ENCODE results near the gene PPP1R37.

PPP1R37 gene

GRCh38 chr19:45094137-45094536, 1.2 kb downstream of the PPP1R37 start:
- H3K4me3 ChIP-seq (ENCODE audit: low read depth, low read length), result peak overlapping the region; percentile 94
- no peak for TF ChIP-seq CTCF (IDR thresholded peaks at IDR 0.05; ENCODE audit: low read depth, low read length)
- in situ Hi-C loops (cut with HindIII; ENCODE audit: low sequenced_read_pairs), result no loop called here
- DNase-seq (ENCODE audit: low read depth, low spot score), result no peak

- H3K4me3 ChIP-seq (ENCODE audit: low read depth, low read length), result no peak overlapping the region
- no peak for DNase-seq (ENCODE audit: low read depth, low spot score)
- TF ChIP-seq CTCF (IDR thresholded peaks at IDR 0.05; ENCODE audit: low read depth, low read length), result no peak
- in situ Hi-C loops (cut with HindIII; ENCODE audit: low sequenced_read_pairs), result no loop called here
These were observed 1.7 kb downstream of the PPP1R37 start for GRCh38 chr19:45094707-45095106.

- H3K4me3 ChIP-seq (ENCODE audit: low read depth, low read length), result no peak overlapping the region
- in situ Hi-C loops (cut with HindIII; ENCODE audit: low sequenced_read_pairs), result no loop called here
- no peak for DNase-seq (ENCODE audit: low read depth, low spot score)
- no peak for TF ChIP-seq CTCF (IDR thresholded peaks at IDR 0.05; ENCODE audit: low read depth, low read length)
These were observed 2.8 kb downstream of the PPP1R37 start for GRCh38 chr19:45095496-45096413.

- in situ Hi-C loops (cut with HindIII; ENCODE audit: low sequenced_read_pairs), result no loop called here
- DNase-seq (ENCODE audit: low read depth, low spot score), result no peak
- no peak for TF ChIP-seq CTCF (IDR thresholded peaks at IDR 0.05; ENCODE audit: low read depth, low read length)
- no peak overlapping the region for H3K4me3 ChIP-seq (ENCODE audit: low read depth, low read length)
These were observed 3.7 kb downstream of the PPP1R37 start for GRCh38 chr19:45096700-45097099.

GRCh38 chr19:45097450-45097775, 4.4 kb downstream of the PPP1R37 start:
- DNase-seq (ENCODE audit: low read depth, low spot score), result no peak
- no peak for TF ChIP-seq CTCF (IDR thresholded peaks at IDR 0.05; ENCODE audit: low read depth, low read length)
- no peak overlapping the region for H3K4me3 ChIP-seq (ENCODE audit: low read depth, low read length)
- in situ Hi-C loops (cut with HindIII; ENCODE audit: low sequenced_read_pairs), result no loop called here

GRCh38 chr19:45097776-45098520, 5.0 kb downstream of the PPP1R37 start:
- no peak for TF ChIP-seq CTCF (IDR thresholded peaks at IDR 0.05; ENCODE audit: low read depth, low read length)
- DNase-seq (ENCODE audit: low read depth, low spot score), result peak; percentile 91
- H3K4me3 ChIP-seq (ENCODE audit: low read depth, low read length), result no peak overlapping the region
- in situ Hi-C loops (cut with HindIII; ENCODE audit: low sequenced_read_pairs), result no loop called here
